Panc1 (cell line): Measurements from ENCODE around the gene ISY1.

Experiments used
- POLR2AphosphoS5 ChIP-seq: IDR thresholded peaks from 2 replicates; pipeline ENCODE4 v1.6.1; 2012; ENCODE audit warnings: mild to moderate bottlenecking, low read depth, low read length, moderate library complexity
- REST ChIP-seq, 2 experiments: IDR thresholded peaks; 2 replicates each; pipeline ENCODE4 v1.6.1; 2011 to 2012; ENCODE audit warnings: low read depth in 2 of 2, control low read depth in 1 of 2, low read length in 1 of 2, mild to moderate bottlenecking in 1 of 2, moderate library complexity in 1 of 2; ENCODE audit not compliant: insufficient read depth in 1 of 2
- TCF7L2 ChIP-seq: IDR thresholded peaks from 2 replicates; pipeline ENCODE4 v1.6.1; 2011; ENCODE audit warnings: mild to moderate bottlenecking, low read depth, low read length, inconsistent platforms
- TF ChIP-seq, protein P1 (sequence below): fragments of 450-650 bp; IDR thresholded peaks from 2 replicates; pipeline ENCODE4 v1.5.1; 2017; ENCODE audit warnings: mild to moderate bottlenecking

GRCh38 chr3:129122412-129123011 lies 38.4 kb downstream of the ISY1 start:
- TF ChIP-seq, protein P1, sequence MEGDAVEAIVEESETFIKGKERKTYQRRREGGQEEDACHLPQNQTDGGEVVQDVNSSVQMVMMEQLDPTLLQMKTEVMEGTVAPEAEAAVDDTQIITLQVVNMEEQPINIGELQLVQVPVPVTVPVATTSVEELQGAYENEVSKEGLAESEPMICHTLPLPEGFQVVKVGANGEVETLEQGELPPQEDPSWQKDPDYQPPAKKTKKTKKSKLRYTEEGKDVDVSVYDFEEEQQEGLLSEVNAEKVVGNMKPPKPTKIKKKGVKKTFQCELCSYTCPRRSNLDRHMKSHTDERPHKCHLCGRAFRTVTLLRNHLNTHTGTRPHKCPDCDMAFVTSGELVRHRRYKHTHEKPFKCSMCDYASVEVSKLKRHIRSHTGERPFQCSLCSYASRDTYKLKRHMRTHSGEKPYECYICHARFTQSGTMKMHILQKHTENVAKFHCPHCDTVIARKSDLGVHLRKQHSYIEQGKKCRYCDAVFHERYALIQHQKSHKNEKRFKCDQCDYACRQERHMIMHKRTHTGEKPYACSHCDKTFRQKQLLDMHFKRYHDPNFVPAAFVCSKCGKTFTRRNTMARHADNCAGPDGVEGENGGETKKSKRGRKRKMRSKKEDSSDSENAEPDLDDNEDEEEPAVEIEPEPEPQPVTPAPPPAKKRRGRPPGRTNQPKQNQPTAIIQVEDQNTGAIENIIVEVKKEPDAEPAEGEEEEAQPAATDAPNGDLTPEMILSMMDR, result no peak
- TF ChIP-seq REST (IDR thresholded peaks at IDR 0.05; ENCODE audit: insufficient read depth in 1 of 2, low read depth in 2 of 2, low read length in 1 of 2) (no peak), POLR2AphosphoS5 (no peak), TCF7L2 (no peak)
